HCT116 (cell line): ENCODE data around the gene B3GALT5. TPM values are rescaled to one million over a fixed set of nuclear protein-coding genes. Genes with fewer than 3 reads are reported as not detected.

Source experiments
- ATAC-seq: fragments of 200-7000 bp; cut with Tn5 transposase; 2 replicates; pipeline ENCODE4 v1.9.1; 2020; ENCODE audit warnings: mild to moderate bottlenecking, moderate library complexity
- BruUV-seq: library from RNA; stranded (reverse); fragments of 400-500 nt; replicated peaks from 2 replicates; lab custom pipeline; 2021; lab: Mats Ljungman, UMichigan
- CTCF ChIA-PET: fragments of 300-600 bp; sonication (Branson Sonifier 250); formaldehyde crosslinking; loops from one replicate; lab custom pipeline; 2021; ENCODE audit warnings: antibody characterized with exemption; lab: Charles Lee
- POLR2A ChIA-PET: fragments of 300-600, 350-600 bp; sonication (Branson Sonifier 250); formaldehyde crosslinking; loops from one replicate; lab custom pipeline; 2021; ENCODE audit warnings: antibody characterized with exemption; lab: Charles Lee
- RAD21 ChIA-PET, 2 experiments: fragments of 300-600 bp; sonication (Branson Sonifier 250); formaldehyde crosslinking; loops; one replicate each; lab custom pipeline; 2023; ENCODE audit warnings: low total read pairs in 2 of 2; ENCODE audit not compliant: uncharacterized antibody in 2 of 2, unreplicated experiment in 2 of 2, low non-redundant PET in 1 of 2; lab: Charles Lee
- DNase-seq: peaks from one replicate; pipeline ENCODE4 v3.0.0-alpha.2; 2010; ENCODE audit warnings: low read depth, low spot score
- H2AFZ ChIP-seq: fragments of 200-600 bp; shearing (Covaris generic), sonication (generic); 2 replicates; pipeline ENCODE4 v1.6.1; 2017; ENCODE audit warnings: low read depth, mixed run types, mixed read lengths, antibody characterized with exemption, low read length; ENCODE audit not compliant: poor library complexity, severe bottlenecking
- H3K27ac ChIP-seq: 2 replicates; pipeline ENCODE4 v1.5.1; 2012; ENCODE audit warnings: low read depth, low read length
- H3K27me3 ChIP-seq: fragments of 200-600 bp; sonication (generic); 2 replicates; pipeline ENCODE4 v1.6.1; 2016; ENCODE audit warnings: mixed run types, low read length, mixed read lengths; ENCODE audit not compliant: insufficient read depth
- H3K36me3 ChIP-seq, 2 experiments: fragments of 200-500 bp in 1 of 2; fragments of 200-600 bp in 1 of 2; sonication (Bioruptor generic) in 1 of 2; sonication (generic) in 1 of 2; 2 replicates each; pipeline versions ENCODE4 v1.5.1 to v1.6.1; 2014 to 2016; ENCODE audit warnings: low read length in 2 of 2, inconsistent platforms in 1 of 2, mixed read lengths in 1 of 2, mixed run types in 1 of 2; ENCODE audit not compliant: insufficient read depth in 2 of 2, control insufficient read depth in 1 of 2
- H3K4me1 ChIP-seq, 2 experiments: fragments of 200-600 bp in 1 of 2; sonication (generic) in 1 of 2; 2 replicates each; pipeline versions ENCODE4 v1.5.1 to v1.6.1; 2012 to 2017; ENCODE audit warnings: low read length in 2 of 2, inconsistent platforms in 1 of 2, mild to moderate bottlenecking in 1 of 2, mixed read lengths in 1 of 2, mixed run types in 1 of 2, moderate library complexity in 1 of 2; ENCODE audit not compliant: insufficient read depth in 2 of 2, control insufficient read depth in 1 of 2
- H3K4me2 ChIP-seq: fragments of 200-600 bp; sonication (generic); 2 replicates; pipeline ENCODE4 v1.6.1; 2017; ENCODE audit warnings: mixed run types, low read length, mixed read lengths
- H3K4me3 ChIP-seq, 2 experiments: fragments of 200-600 bp in 1 of 2; sonication (generic) in 1 of 2; replicated peaks in 1 of 2; 2 replicates each; pipeline ENCODE4 v1.5.1; 2011 to 2016; ENCODE audit warnings: low read length in 2 of 2, control low read depth in 1 of 2, low read depth in 1 of 2, mild to moderate bottlenecking in 1 of 2, mixed read lengths in 1 of 2, mixed run types in 1 of 2
- H3K79me2 ChIP-seq: fragments of 200-600 bp; sonication (generic); 2 replicates; pipeline ENCODE4 v1.6.1; 2017; ENCODE audit warnings: mild to moderate bottlenecking, mixed run types, low read length, moderate library complexity, mixed read lengths; ENCODE audit not compliant: insufficient read depth
- H3K9ac ChIP-seq: fragments of 200-600 bp; sonication (generic); 2 replicates; pipeline ENCODE4 v1.6.1; 2016; ENCODE audit warnings: low read length, mixed read lengths
- H3K9me2 ChIP-seq: fragments of 200-600 bp; sonication (generic), shearing (Covaris generic); 2 replicates; pipeline ENCODE4 v1.6.1; 2017; ENCODE audit warnings: mixed run types, mild to moderate bottlenecking, moderate library complexity; ENCODE audit not compliant: insufficient read depth
- H3K9me3 ChIP-seq, 2 experiments: fragments of 200-500 bp in 1 of 2; fragments of 200-600 bp in 1 of 2; sonication (Bioruptor generic) in 1 of 2; sonication (generic) in 1 of 2; 2 replicates each; pipeline ENCODE4 v1.6.1; 2014 to 2017; ENCODE audit warnings: low read length in 2 of 2, mixed read lengths in 2 of 2, inconsistent platforms in 1 of 2, low read depth in 1 of 2, mild to moderate bottlenecking in 1 of 2, mixed run types in 1 of 2, moderate library complexity in 1 of 2; ENCODE audit not compliant: control insufficient read depth in 1 of 2, insufficient read depth in 1 of 2
- H4K20me1 ChIP-seq: fragments of 200-600 bp; sonication (generic), shearing (Covaris generic); 2 replicates; pipeline ENCODE4 v1.6.1; 2017; ENCODE audit warnings: mixed run types, mild to moderate bottlenecking, moderate library complexity; ENCODE audit not compliant: insufficient read depth
- ATF3 ChIP-seq: IDR thresholded peaks from 2 replicates; pipeline ENCODE4 v1.6.1; 2012
- CBX3 ChIP-seq: IDR thresholded peaks from 2 replicates; pipeline ENCODE4 v1.6.1; 2012; ENCODE audit warnings: low read depth
- CEBPB ChIP-seq: IDR thresholded peaks from 2 replicates; pipeline ENCODE4 v1.6.1; 2012; ENCODE audit warnings: low read depth
- CTCF ChIP-seq, 3 experiments: fragments of 200-600 bp in 1 of 3; sonication (generic) in 1 of 3; IDR thresholded peaks in 2 of 3; conservative IDR thresholded peaks in 1 of 3; 2 replicates each; pipeline ENCODE4 v1.5.1; 2012 to 2017; ENCODE audit warnings: low read depth in 2 of 3, low read length in 2 of 3, antibody characterized with exemption in 1 of 3, borderline replicate concordance in 1 of 3, control low read depth in 1 of 3, mild to moderate bottlenecking in 1 of 3, mixed read lengths in 1 of 3, mixed run types in 1 of 3, moderate library complexity in 1 of 3; ENCODE audit not compliant: insufficient read depth in 1 of 3
- EGR1 ChIP-seq: IDR thresholded peaks from 2 replicates; pipeline ENCODE4 v1.6.1; 2012; ENCODE audit warnings: low read depth
- ELF1 ChIP-seq: IDR thresholded peaks from 2 replicates; pipeline ENCODE4 v1.6.1; 2012; ENCODE audit warnings: low read depth, borderline replicate concordance
- EZH2phosphoT487 ChIP-seq: fragments of 200-600 bp; IDR thresholded peaks from 2 replicates; pipeline ENCODE4 v1.6.1; 2018; ENCODE audit warnings: antibody characterized with exemption, borderline replicate concordance
- MAX ChIP-seq: IDR thresholded peaks from 2 replicates; pipeline ENCODE4 v1.6.1; 2012
- POLR2AphosphoS5 ChIP-seq: IDR thresholded peaks from 2 replicates; pipeline ENCODE4 v1.6.1; 2011; ENCODE audit warnings: mild to moderate bottlenecking, low read depth, low read length, moderate library complexity
- RAD21 ChIP-seq: IDR thresholded peaks from 2 replicates; pipeline ENCODE4 v1.6.1; 2012; ENCODE audit warnings: low read depth, mild to moderate bottlenecking
- SIN3A ChIP-seq: IDR thresholded peaks from 2 replicates; pipeline ENCODE4 v1.6.1; 2012; ENCODE audit warnings: low read depth
- ZBTB33 ChIP-seq: IDR thresholded peaks from 2 replicates; pipeline ENCODE4 v1.6.1; 2011; ENCODE audit warnings: mild to moderate bottlenecking, low read length, moderate library complexity; ENCODE audit not compliant: insufficient replicate concordance; ENCODE audit errors: extremely low read depth
- ZFX ChIP-seq: fragments of 450-650 bp; IDR thresholded peaks from 2 replicates; pipeline ENCODE4 v1.6.1; 2017
- ZNF274 ChIP-seq: fragments of 200-500 bp; sonication (Bioruptor generic); IDR thresholded peaks from 2 replicates; pipeline ENCODE4 v1.6.1; 2014; ENCODE audit warnings: mild to moderate bottlenecking, low read depth, low read length, inconsistent platforms
- intact Hi-C: fragments of 100-400 bp; cut with micrococcal nuclease; formaldehyde crosslinking; loops from 2 replicates; pipeline ENCODE4 v1.10.0; 2022
- total RNA-seq: library from RNA; stranded (reverse); gene quantifications from one replicate; pipeline ENCODE4 v1.2.1, GENCODE V29; 2021; ENCODE audit not compliant: unreplicated experiment

Gene B3GALT5
- total RNA-seq, 1 experiment from 2014 or later = 1.2 TPM

- TF ChIP-seq ZNF274 = no peak
- TF ChIP-seq ATF3 = no peak
- TF ChIP-seq CBX3 = no peak
- TF ChIP-seq MAX = no peak
- no peak for TF ChIP-seq POLR2AphosphoS5
- no peak for TF ChIP-seq RAD21
- no peak for TF ChIP-seq ELF1
- intact Hi-C loops = no loop called here
- RAD21 ChIA-PET = no interaction called here
- CTCF ChIA-PET = no interaction called here
- no peak overlapping the region for H3K4me2 ChIP-seq
- no peak overlapping the region for H3K4me3 ChIP-seq
- no peak overlapping the region for H3K9ac ChIP-seq
- H3K36me3 ChIP-seq = no peaks in the 10 kb centered on the region
- H3K79me2 ChIP-seq = no peaks in the 10 kb centered on the region
- no peaks in the 10 kb centered on the region for H3K27me3 ChIP-seq
- no peak overlapping the region for H2AFZ ChIP-seq
- ATAC-seq = no peak
- DNase-seq = no peak
- H3K9me3 ChIP-seq = no peaks in the 10 kb centered on the region
- no peak overlapping the region for H3K27ac ChIP-seq
- no peaks in the 10 kb centered on the region for H4K20me1 ChIP-seq
- peaks cover 0 to 9% of the 10 kb centered on the region in 2 experiments; a peak in 2 of 4 replicates for H3K4me1 ChIP-seq
- POLR2A ChIA-PET = no interaction called here
- BruUV-seq = no TSS peak
- no peaks in the 10 kb centered on the region for H3K9me2 ChIP-seq
Observed at GRCh38 chr21:39662411-39662953, 49.7 kb downstream of the B3GALT5 start.

- Histone ChIP-seq H3K79me2 (no peaks in the 10 kb centered on the region), H3K36me3 (no peaks in the 10 kb centered on the region), H3K9me2 (no peaks in the 10 kb centered on the region), H3K27ac (no peak overlapping the region), H3K9me3 (no peaks in the 10 kb centered on the region), H3K27me3 (no peaks in the 10 kb centered on the region), H4K20me1 (no peaks in the 10 kb centered on the region), H3K4me2 (no peak overlapping the region), H2AFZ (no peak overlapping the region), H3K4me1 (peaks cover 0 to 9% of the 10 kb centered on the region in 2 experiments; a peak in 2 of 4 replicates), H3K9ac (no peak overlapping the region), H3K4me3 (no peak overlapping the region)
- ChIA-PET RAD21 (no interaction called here), CTCF (no interaction called here), POLR2A (no interaction called here)
- ATAC-seq (no peak), DNase-seq (no peak)
- intact Hi-C loops = no loop called here
- no TSS peak for BruUV-seq
- TF ChIP-seq ZNF274 = no peak
- TF ChIP-seq SIN3A = no peak
- no peak for TF ChIP-seq EZH2phosphoT487
- TF ChIP-seq ZFX = no peak
- TF ChIP-seq ATF3 = no peak
- no peak for TF ChIP-seq CTCF (IDR thresholded peaks at IDR 0.05 in 2 of 3, conservative IDR thresholded peaks at IDR 0.05 in 1 of 3; ENCODE audit: borderline replicate concordance in 1 of 3, insufficient read depth in 1 of 3, low read depth in 2 of 3, low read length in 2 of 3)
- no peak for TF ChIP-seq CEBPB
- TF ChIP-seq POLR2AphosphoS5 = no peak
- TF ChIP-seq MAX = no peak
- TF ChIP-seq EGR1 = no peak
- TF ChIP-seq ZBTB33 = no peak
- TF ChIP-seq ELF1 = no peak
Observed at GRCh38 chr21:39663066-39663465, 50.3 kb downstream of the B3GALT5 start.
